ENCODE results near the gene TPST1.

- TF ChIP-seq CTCF (IDR thresholded peaks at IDR 0.05; ENCODE audit: control extremely low read depth in 1 of 3, insufficient read depth in 1 of 3, low read depth in 1 of 3, low read length in 3 of 3) = peak in 1 of 3 experiments; percentile 17; a peak in 1 of 4 replicates
- TF ChIP-seq TAF1 (IDR thresholded peaks at IDR 0.05; ENCODE audit: low read depth, low read length) = no peak
- no peak for TF ChIP-seq NRF1 (IDR thresholded peaks at IDR 0.05; ENCODE audit: low read depth, low read length)
- TF ChIP-seq GABPA (IDR thresholded peaks at IDR 0.05; ENCODE audit: borderline replicate concordance, insufficient read depth, low read length) = no peak
- no peak for TF ChIP-seq EZH2 (IDR thresholded peaks at IDR 0.05; ENCODE audit: low read depth, low read length, severe bottlenecking)
- TF ChIP-seq RFX5 (IDR thresholded peaks at IDR 0.05; ENCODE audit: borderline replicate concordance, low read depth, low read length) = no peak
- no peak for TF ChIP-seq SIX5 (IDR thresholded peaks at IDR 0.05; ENCODE audit: low read depth, low read length)
- TF ChIP-seq HDAC6 (IDR thresholded peaks at IDR 0.05; ENCODE audit: low read depth, low read length) = no peak
- TF ChIP-seq EP300 (IDR thresholded peaks at IDR 0.05; ENCODE audit: borderline replicate concordance in 1 of 2, low read depth in 2 of 2, low read length in 2 of 2) = no peak
- no peak for TF ChIP-seq CBX5 (IDR thresholded peaks at IDR 0.05; ENCODE audit: low read depth, low read length)
- no peak for TF ChIP-seq POLR2A (IDR thresholded peaks at IDR 0.05; ENCODE audit: control extremely low read depth in 1 of 2, low read depth in 2 of 2, low read length in 2 of 2)
Measured at GRCh38 chr7:66376264-66376945, 171.3 kb downstream of the TPST1 start.

Data from H1 (cell line).